H9 (cell line): ENCODE results near the gene MYO5B. TPM values are rescaled to one million over a fixed set of nuclear protein-coding genes. Genes with fewer than 3 reads are reported as not detected.

Experiments used
- DNase-seq: peaks from one replicate; pipeline ENCODE4 v3.0.0-alpha.2; 2017
- H2AFZ ChIP-seq: one replicate; pipeline ENCODE4 v1.6.1; 2013; ENCODE audit warnings: mild to moderate bottlenecking, low read length, control low read depth, moderate library complexity
- H2AK5ac ChIP-seq: 2 replicates; pipeline ENCODE4 v1.6.1; 2013; ENCODE audit warnings: low read length, control low read depth, mixed read lengths; ENCODE audit not compliant: insufficient read length
- H2BK120ac ChIP-seq: one replicate; pipeline ENCODE4 v1.6.1; 2013; ENCODE audit warnings: low read depth, mild to moderate bottlenecking, low read length, control low read depth, inconsistent platforms; ENCODE audit not compliant: poor library complexity, severe bottlenecking
- H2BK12ac ChIP-seq: 2 replicates; pipeline ENCODE4 v1.6.1; 2013; ENCODE audit warnings: low read length, control low read depth, mixed read lengths, low read depth; ENCODE audit not compliant: insufficient read length
- H2BK15ac ChIP-seq: 2 replicates; pipeline ENCODE4 v1.6.1; 2013; ENCODE audit warnings: low read depth, low read length, control low read depth
- H2BK20ac ChIP-seq: one replicate; pipeline ENCODE4 v1.6.1; 2013; ENCODE audit warnings: low read depth, mild to moderate bottlenecking, low read length, control low read depth, inconsistent platforms; ENCODE audit not compliant: poor library complexity, severe bottlenecking
- H2BK5ac ChIP-seq: 2 replicates; pipeline ENCODE4 v1.6.1; 2013; ENCODE audit warnings: low read length, control low read depth, mixed read lengths; ENCODE audit not compliant: insufficient read length
- H3K14ac ChIP-seq: 2 replicates; pipeline ENCODE4 v1.6.1; 2013; ENCODE audit warnings: low read length, control low read depth; ENCODE audit not compliant: insufficient read depth
- H3K18ac ChIP-seq: 2 replicates; pipeline ENCODE4 v1.6.1; 2013; ENCODE audit warnings: low read depth, mild to moderate bottlenecking, mixed read lengths, low read length, control low read depth; ENCODE audit not compliant: insufficient read length
- H3K23ac ChIP-seq: 2 replicates; pipeline ENCODE4 v1.6.1; 2013; ENCODE audit warnings: low read length, control low read depth, mixed read lengths, low read depth; ENCODE audit not compliant: insufficient read length
- H3K23me2 ChIP-seq: 2 replicates; pipeline ENCODE4 v1.6.1; 2013; ENCODE audit warnings: low read depth, mild to moderate bottlenecking, mixed read lengths, low read length, control low read depth; ENCODE audit not compliant: insufficient read length, poor library complexity, severe bottlenecking
- H3K27ac ChIP-seq: 2 replicates; pipeline ENCODE4 v1.5.1; 2013; ENCODE audit warnings: low read length, control low read depth, mixed read lengths, low read depth; ENCODE audit not compliant: insufficient read length
- H3K27me3 ChIP-seq: 2 replicates; pipeline ENCODE4 v1.6.1; 2013; ENCODE audit warnings: low read length, control low read depth, inconsistent platforms; ENCODE audit not compliant: insufficient read depth
- H3K4ac ChIP-seq: 2 replicates; pipeline ENCODE4 v1.6.1; 2013; ENCODE audit warnings: low read depth, mild to moderate bottlenecking, control low read depth, inconsistent platforms, low read length, moderate library complexity
- H3K4me1 ChIP-seq: 2 replicates; pipeline ENCODE4 v1.6.1; 2013; ENCODE audit warnings: low read length, control low read depth, inconsistent platforms; ENCODE audit not compliant: insufficient read depth
- H3K4me2 ChIP-seq: 2 replicates; pipeline ENCODE4 v1.6.1; 2013; ENCODE audit warnings: low read length, control low read depth, mixed read lengths; ENCODE audit not compliant: insufficient read length, insufficient read depth
- H3K56ac ChIP-seq: 2 replicates; pipeline ENCODE4 v1.6.1; 2013; ENCODE audit warnings: low read depth, mild to moderate bottlenecking, mixed read lengths, low read length, control low read depth; ENCODE audit not compliant: insufficient read length
- H3K79me1 ChIP-seq: 2 replicates; pipeline ENCODE4 v1.6.1; 2013; ENCODE audit warnings: low read depth, mild to moderate bottlenecking, moderate library complexity, low read length, control low read depth, inconsistent platforms; ENCODE audit not compliant: insufficient read depth, poor library complexity, severe bottlenecking
- H3K79me2 ChIP-seq: 2 replicates; pipeline ENCODE4 v1.6.1; 2013; ENCODE audit warnings: low read length, control low read depth, inconsistent platforms; ENCODE audit not compliant: insufficient read depth
- H3K9ac ChIP-seq: 2 replicates; pipeline ENCODE4 v1.6.1; 2013; ENCODE audit warnings: low read length, control low read depth, mixed read lengths; ENCODE audit not compliant: insufficient read length; ENCODE audit errors: extremely low read depth
- H3K9me3 ChIP-seq: one replicate; pipeline ENCODE4 v1.6.1; 2013; ENCODE audit warnings: low read depth, low read length, inconsistent platforms; ENCODE audit not compliant: control insufficient read depth
- H3T11ph ChIP-seq: one replicate; pipeline ENCODE4 v1.6.1; 2013; ENCODE audit warnings: mild to moderate bottlenecking, low read length, control low read depth, inconsistent platforms
- H4K20me1 ChIP-seq: one replicate; pipeline ENCODE4 v1.6.1; 2013; ENCODE audit not compliant: control insufficient read depth, insufficient read length, insufficient read depth
- H4K5ac ChIP-seq: 2 replicates; pipeline ENCODE4 v1.6.1; 2013; ENCODE audit warnings: low read depth, mild to moderate bottlenecking, mixed read lengths, low read length, control low read depth; ENCODE audit not compliant: insufficient read length
- H4K8ac ChIP-seq: replicated peaks from 2 replicates; pipeline ENCODE4 v1.6.1; 2013; ENCODE audit warnings: low read length, control low read depth, mixed read lengths, low read depth; ENCODE audit not compliant: insufficient read length
- H4K91ac ChIP-seq: 2 replicates; pipeline ENCODE4 v1.6.1; 2013; ENCODE audit warnings: low read depth, mild to moderate bottlenecking, moderate library complexity, mixed read lengths, low read length, control low read depth; ENCODE audit not compliant: insufficient read length
- H3K27ac Mint-ChIP-seq, 3 experiments: 2 replicates in 2 of 3; 3 replicates in 1 of 3; pipeline ENCODE4 v1.8.0; 2020 to 2021; ENCODE audit warnings: mixed read lengths in 3 of 3, mild to moderate bottlenecking in 1 of 3, moderate library complexity in 1 of 3
- H3K27me3 Mint-ChIP-seq: 2 replicates; pipeline ENCODE4 v1.8.0; 2021; ENCODE audit warnings: low read depth, mild to moderate bottlenecking, moderate library complexity, mixed read lengths
- H3K36me3 Mint-ChIP-seq, 3 experiments: 2 replicates in 2 of 3; 3 replicates in 1 of 3; pipeline ENCODE4 v1.8.0; 2020 to 2021; ENCODE audit warnings: low read depth in 3 of 3, mixed read lengths in 3 of 3; ENCODE audit not compliant: insufficient read depth in 1 of 3
- H3K4me1 Mint-ChIP-seq, 2 experiments: 2 replicates each; pipeline ENCODE4 v1.8.0; 2020; ENCODE audit warnings: mixed read lengths in 2 of 2
- H3K4me3 Mint-ChIP-seq, 2 experiments: 2 replicates in 1 of 2; 3 replicates in 1 of 2; pipeline ENCODE4 v1.8.0; 2020 to 2021; ENCODE audit warnings: mild to moderate bottlenecking in 2 of 2, mixed read lengths in 2 of 2, moderate library complexity in 1 of 2
- H3K9me3 Mint-ChIP-seq, 2 experiments: 2 replicates in 1 of 2; 3 replicates in 1 of 2; pipeline ENCODE4 v1.8.0; 2020; ENCODE audit warnings: mild to moderate bottlenecking in 2 of 2, mixed read lengths in 2 of 2, moderate library complexity in 1 of 2
- CTCF ChIP-seq: fragments of 200-600 bp; sonication (generic); conservative IDR thresholded peaks from 3 replicates; pipeline ENCODE4 v1.8.0; 2021; ENCODE audit warnings: antibody characterized with exemption, mild to moderate bottlenecking
- WGBS: extraction: QIAGEN DNeasy Blood & Tissue Kit; methylation state at CpG from one replicate; pipeline ENCODE4 v1.1.7; 2013; ENCODE audit warnings: missing lambda C conversion rate, low lambda C conversion rate, mixed read lengths; ENCODE audit not compliant: insufficient read length; ENCODE audit errors: extremely low coverage; 5-methylcytosine and 5-hydroxymethylcytosine counted together
- total RNA-seq: library from RNA; stranded (reverse); gene quantifications from 2 replicates; pipeline ENCODE4 v1.2.1, GENCODE V29; 2021

The MYO5B gene
- total RNA-seq, 1 experiment from 2014 or later, result 9.3 TPM

GRCh38 chr18:50190236-50190635 is 4.7 kb downstream of the MYO5B start:
- no peak for DNase-seq
- H3K4me1 ChIP-seq, result no peaks in the 10 kb centered on the region
- no peaks in the 10 kb centered on the region for H3K79me1 ChIP-seq
- no peaks in the 10 kb centered on the region for H3K9me3 ChIP-seq
- peaks cover 15% of the 10 kb centered on the region for H3K23me2 ChIP-seq
- no peak overlapping the region for H2BK15ac ChIP-seq
- TF ChIP-seq CTCF, result no peak
- H3K4me1 Mint-ChIP-seq, result peaks cover 10 to 11% of the 10 kb centered on the region in 2 experiments
- no peak overlapping the region for H2BK12ac ChIP-seq
- no peak overlapping the region for H3K27ac ChIP-seq
- H3T11ph ChIP-seq, result no peak overlapping the region
- no peak overlapping the region for H3K56ac ChIP-seq
- H2BK5ac ChIP-seq, result no peak overlapping the region
- no peak overlapping the region for H3K4me2 ChIP-seq
- H3K4ac ChIP-seq, result no peak overlapping the region
- H2BK120ac ChIP-seq, result no peak overlapping the region
- H3K9ac ChIP-seq, result no peak overlapping the region
- no peak overlapping the region for H3K23ac ChIP-seq
- no peak overlapping the region for H2AK5ac ChIP-seq
- no peak overlapping the region for H3K27ac Mint-ChIP-seq
- H4K20me1 ChIP-seq, result no peaks in the 10 kb centered on the region
- H3K4me3 Mint-ChIP-seq, result no peak overlapping the region
- WGBS, result no CpG with 5 or more reads among the region's 1 CpG
- H3K14ac ChIP-seq, result no peak overlapping the region
- H3K27me3 ChIP-seq, result peaks cover 24% of the 10 kb centered on the region; the same call in 1 of the 2 replicates
- H3K9me3 Mint-ChIP-seq, result no peaks in the 10 kb centered on the region
- no peak overlapping the region for H4K8ac ChIP-seq
- H3K36me3 Mint-ChIP-seq, result no peaks in the 10 kb centered on the region
- no peak overlapping the region for H2BK20ac ChIP-seq
- H3K18ac ChIP-seq, result no peak overlapping the region
- no peaks in the 10 kb centered on the region for H3K79me2 ChIP-seq
- H2AFZ ChIP-seq, result no peak overlapping the region
- no peak overlapping the region for H4K5ac ChIP-seq
- no peak overlapping the region for H4K91ac ChIP-seq
- peaks cover 57% of the 10 kb centered on the region for H3K27me3 Mint-ChIP-seq
